Colonic mucosa (tissue), 4 donors: ENCODE results near the gene CYP11A1. TPM values are rescaled to one million over a fixed set of nuclear protein-coding genes. Genes with fewer than 3 reads are reported as not detected.

ENCODE experiments used
- DNase-seq: peaks from one replicate; pipeline ENCODE4 v3.0.0-alpha.2; 2020
- H3K27ac ChIP-seq: fragments of 200-600 bp; one replicate; pipeline ENCODE4 v1.8.0; 2021
- H3K27me3 ChIP-seq: fragments of 200-600 bp; one replicate; pipeline ENCODE4 v1.8.0; 2021
- H3K36me3 ChIP-seq: fragments of 200-600 bp; one replicate; pipeline ENCODE4 v1.8.0; 2021
- H3K4me1 ChIP-seq: fragments of 200-600 bp; one replicate; pipeline ENCODE4 v1.8.0; 2021; ENCODE audit warnings: mild to moderate bottlenecking
- H3K4me3 ChIP-seq: fragments of 200-600 bp; one replicate; pipeline ENCODE4 v1.8.0; 2021
- H3K9ac ChIP-seq, 2 donors: one replicate each; pipeline ENCODE4 v1.7.0; 2013; ENCODE audit warnings: control low read depth in 2 of 2, low read depth in 2 of 2, low read length in 2 of 2
- H3K9me3 ChIP-seq: fragments of 200-600 bp; one replicate; pipeline ENCODE4 v1.8.0; 2021
- intact Hi-C: fragments of 100-400 bp; cut with DNase I; formaldehyde crosslinking; loops from one replicate; pipeline ENCODE4 v1.14.1; 2022
- total RNA-seq, 2 donors: library from RNA; stranded (reverse); fragmentation: NEBNext Ultra II Directional in 1 of 2; extraction: Animal tissue kit (Norgen Biotek cat#: 25700) in 1 of 2; gene quantifications; one replicate each; pipeline ENCODE4 v1.2.1, GENCODE V29; 2021
- TF ChIP-seq, protein P1 (sequence below): fragments of 200-600 bp; IDR thresholded peaks from one replicate; pipeline ENCODE4 v1.8.0; 2022; ENCODE audit warnings: antibody characterized with exemption, mild to moderate bottlenecking
- donor health status: healthy.
- donor health status: DM: no; HTN: no; CAD: no.
- donor health status: DM: no; HTN: no; CAD: no.

Gene CYP11A1
- total RNA-seq, 2 donors from 2014 or later: 1.3 TPM; not detected in 1

DNA sequence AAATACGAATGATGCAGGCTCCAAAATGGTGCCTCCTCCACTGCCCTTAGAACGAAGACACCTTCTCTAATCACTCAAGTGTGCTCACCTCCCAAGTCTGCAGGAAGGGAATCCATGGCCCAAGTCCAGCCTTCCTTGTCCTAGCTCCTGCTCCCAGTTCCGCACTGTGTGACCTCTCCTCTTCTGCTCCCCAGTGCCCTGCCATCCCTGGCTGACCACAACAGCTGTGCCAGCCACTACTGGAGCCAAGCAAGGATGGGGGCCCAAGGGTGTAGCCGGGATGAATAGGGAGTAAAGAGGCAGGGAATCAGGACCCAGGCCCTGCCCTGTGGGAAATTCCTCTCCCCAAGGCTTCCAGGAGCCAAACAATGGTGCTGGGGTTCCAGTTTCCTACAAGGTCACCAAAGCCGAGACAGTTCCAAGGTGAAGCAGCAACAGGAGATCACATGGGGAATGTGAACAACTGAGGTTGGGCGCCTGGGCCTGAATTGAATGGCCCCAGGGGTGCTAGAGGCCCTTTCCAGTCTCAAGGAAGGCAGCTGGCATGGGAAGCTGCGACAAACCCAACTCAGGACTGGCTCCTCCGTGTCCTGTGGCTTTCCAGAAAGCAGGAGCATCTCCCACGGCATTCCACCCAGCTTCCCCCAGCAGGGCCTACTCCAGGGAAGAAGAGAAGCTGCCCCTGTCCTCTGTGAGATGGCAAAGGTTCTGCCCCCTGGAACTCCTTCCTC lies 46.1 kb upstream of the CYP11A1 start:
- H3K36me3 ChIP-seq: no peaks in the 10 kb centered on the region
- H3K4me3 ChIP-seq: no peak overlapping the region
- TF ChIP-seq, protein P1, sequence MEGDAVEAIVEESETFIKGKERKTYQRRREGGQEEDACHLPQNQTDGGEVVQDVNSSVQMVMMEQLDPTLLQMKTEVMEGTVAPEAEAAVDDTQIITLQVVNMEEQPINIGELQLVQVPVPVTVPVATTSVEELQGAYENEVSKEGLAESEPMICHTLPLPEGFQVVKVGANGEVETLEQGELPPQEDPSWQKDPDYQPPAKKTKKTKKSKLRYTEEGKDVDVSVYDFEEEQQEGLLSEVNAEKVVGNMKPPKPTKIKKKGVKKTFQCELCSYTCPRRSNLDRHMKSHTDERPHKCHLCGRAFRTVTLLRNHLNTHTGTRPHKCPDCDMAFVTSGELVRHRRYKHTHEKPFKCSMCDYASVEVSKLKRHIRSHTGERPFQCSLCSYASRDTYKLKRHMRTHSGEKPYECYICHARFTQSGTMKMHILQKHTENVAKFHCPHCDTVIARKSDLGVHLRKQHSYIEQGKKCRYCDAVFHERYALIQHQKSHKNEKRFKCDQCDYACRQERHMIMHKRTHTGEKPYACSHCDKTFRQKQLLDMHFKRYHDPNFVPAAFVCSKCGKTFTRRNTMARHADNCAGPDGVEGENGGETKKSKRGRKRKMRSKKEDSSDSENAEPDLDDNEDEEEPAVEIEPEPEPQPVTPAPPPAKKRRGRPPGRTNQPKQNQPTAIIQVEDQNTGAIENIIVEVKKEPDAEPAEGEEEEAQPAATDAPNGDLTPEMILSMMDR: no peak
- H3K27ac ChIP-seq: no peak overlapping the region
- H3K9me3 ChIP-seq: no peaks in the 10 kb centered on the region
- H3K27me3 ChIP-seq: no peaks in the 10 kb centered on the region
- DNase-seq: no peak
- no peaks in the 10 kb centered on the region for H3K4me1 ChIP-seq
- intact Hi-C loops: no loop called here
- no peak overlapping the region for H3K9ac ChIP-seq

DNA sequence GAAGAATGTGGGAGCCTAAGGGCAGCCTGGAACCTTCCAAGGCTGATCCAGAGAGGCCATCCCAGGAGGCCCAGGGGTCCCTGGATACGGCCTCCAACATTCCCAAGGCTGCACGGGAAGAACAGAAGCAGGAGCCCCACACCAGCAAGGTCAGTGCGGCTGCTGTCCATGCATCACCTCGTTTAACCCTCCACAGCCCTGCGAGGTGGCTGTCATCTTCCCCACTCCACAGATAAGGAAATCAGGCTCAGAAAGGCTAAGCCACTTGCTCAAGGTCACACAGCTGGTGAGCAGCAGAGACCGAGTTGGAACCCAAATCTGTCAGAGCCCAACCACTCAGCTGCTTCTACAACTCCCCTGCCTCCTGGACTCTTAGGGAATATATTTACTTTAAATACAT lies 44.7 kb upstream of the CYP11A1 start:
- Histone ChIP-seq H3K9ac (no peak overlapping the region), H3K36me3 (no peaks in the 10 kb centered on the region), H3K9me3 (no peaks in the 10 kb centered on the region), H3K4me3 (no peak overlapping the region), H3K27ac (no peak overlapping the region), H3K27me3 (no peaks in the 10 kb centered on the region), H3K4me1 (no peaks in the 10 kb centered on the region)
- TF ChIP-seq, protein P1: no peak
- DNase-seq: no peak
- intact Hi-C loops: no loop called here

- Histone ChIP-seq H3K4me3 (no peak overlapping the region), H3K9me3 (no peaks in the 10 kb centered on the region), H3K27ac (no peak overlapping the region), H3K36me3 (no peaks in the 10 kb centered on the region), H3K4me1 (no peaks in the 10 kb centered on the region), H3K9ac (no peak overlapping the region), H3K27me3 (no peaks in the 10 kb centered on the region)
- DNase-seq: no peak
- TF ChIP-seq, protein P1: no peak
- intact Hi-C loops: no loop called here
Observed at GRCh38 chr15:74411686-74412085, 44.2 kb upstream of the CYP11A1 start.

DNA sequence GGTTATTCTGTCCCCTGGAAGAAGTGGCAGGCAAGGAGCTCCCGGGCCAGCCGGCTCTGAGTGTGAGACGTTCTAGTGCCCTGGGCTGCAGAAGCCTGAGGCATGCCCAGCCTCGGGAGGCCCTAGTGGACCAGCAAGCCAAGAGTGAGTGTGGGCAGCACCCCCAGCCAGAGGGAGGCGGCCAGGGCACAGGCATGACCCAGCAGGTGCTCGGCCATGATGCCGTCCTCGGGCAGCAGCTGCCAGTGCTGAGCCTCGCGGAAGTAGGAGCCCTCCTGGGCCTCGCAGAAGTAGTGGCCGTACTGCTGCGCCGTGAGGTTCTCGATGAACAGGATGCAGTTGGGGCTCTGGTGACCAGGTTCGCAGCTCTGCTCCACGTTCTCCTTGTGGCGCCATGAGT lies 43.1 kb upstream of the CYP11A1 start:
- DNase-seq: no peak
- TF ChIP-seq, protein P1: no peak
- no peaks in the 10 kb centered on the region for H3K9me3 ChIP-seq

GRCh38 chr15:74409225-74409624 lies 41.8 kb upstream of the CYP11A1 start:
- DNase-seq: no peak
- TF ChIP-seq, protein P1: no peak
- H3K4me1 ChIP-seq: no peaks in the 10 kb centered on the region
- H3K27me3 ChIP-seq: no peaks in the 10 kb centered on the region
- no peaks in the 10 kb centered on the region for H3K36me3 ChIP-seq
- intact Hi-C loops: no loop called here
- H3K4me3 ChIP-seq: no peak overlapping the region
- no peak overlapping the region for H3K27ac ChIP-seq
- H3K9me3 ChIP-seq: no peaks in the 10 kb centered on the region
- H3K9ac ChIP-seq: no peak overlapping the region

More for the DNA sequence above, 43.1 kb upstream of the CYP11A1 start:
- intact Hi-C loops: no loop called here
- H3K4me1 ChIP-seq: no peaks in the 10 kb centered on the region
- no peak overlapping the region for H3K9ac ChIP-seq
- H3K36me3 ChIP-seq: no peaks in the 10 kb centered on the region
- H3K4me3 ChIP-seq: no peak overlapping the region
- no peak overlapping the region for H3K27ac ChIP-seq
- no peaks in the 10 kb centered on the region for H3K27me3 ChIP-seq
